Activated naive CD4-positive, alpha-beta T cell (primary cell): ENCODE measurements around the gene ECSCR.
"Not testable (repeated sequence)": the region's sequence is repeated elsewhere in the genome, so short reads cannot be mapped to it uniquely, and the experiment has no call there.

Source experiments
- DNase-seq, 4 experiments: peaks; one replicate each; lab custom pipeline; 2025; lab: John Stamatoyannopoulos, UW

Gene ECSCR

DNA sequence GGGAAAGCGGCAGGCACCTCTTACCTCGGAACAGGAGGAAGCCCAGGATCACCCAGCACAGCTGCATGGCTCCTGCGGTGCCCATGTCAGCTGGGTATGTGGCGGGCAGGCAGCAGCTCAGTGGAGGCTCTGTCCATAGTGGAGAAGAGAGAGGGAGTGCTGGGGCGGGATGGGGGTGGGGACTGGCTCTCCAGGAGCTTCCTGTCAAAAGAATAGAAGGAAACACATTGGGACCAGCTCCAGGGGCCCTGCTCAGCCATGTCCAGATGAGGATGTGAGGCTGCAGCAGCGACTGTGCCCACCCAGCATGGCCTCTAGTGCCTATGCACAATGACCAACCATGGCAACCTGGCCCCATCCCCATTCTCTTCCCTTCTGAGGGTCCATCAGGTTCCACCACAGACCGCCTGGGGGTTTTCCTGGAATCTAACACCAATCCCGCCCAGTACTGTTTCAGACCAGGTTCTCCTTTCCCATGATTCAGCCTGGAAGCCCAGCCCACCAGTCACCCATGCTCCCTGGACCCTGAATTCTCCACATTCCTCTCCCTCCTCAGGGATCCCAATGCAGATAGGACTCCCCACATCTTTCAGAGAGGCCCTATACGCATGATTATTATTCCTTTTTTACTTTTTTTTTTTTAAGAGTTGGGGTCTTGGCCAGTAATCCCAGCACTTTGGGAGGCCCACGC lies at the start of gene ECSCR:
ECSCR (minus strand) TSS at position 158 of the 691 bp plus-strand sequence; CDS start at position 85, 73 bp downstream.
- DNase-seq: no peak

GRCh38 chr5:139504722-139505121 lies 42.2 kb upstream of the ECSCR start:
- not testable (repeated sequence) for DNase-seq

DNA sequence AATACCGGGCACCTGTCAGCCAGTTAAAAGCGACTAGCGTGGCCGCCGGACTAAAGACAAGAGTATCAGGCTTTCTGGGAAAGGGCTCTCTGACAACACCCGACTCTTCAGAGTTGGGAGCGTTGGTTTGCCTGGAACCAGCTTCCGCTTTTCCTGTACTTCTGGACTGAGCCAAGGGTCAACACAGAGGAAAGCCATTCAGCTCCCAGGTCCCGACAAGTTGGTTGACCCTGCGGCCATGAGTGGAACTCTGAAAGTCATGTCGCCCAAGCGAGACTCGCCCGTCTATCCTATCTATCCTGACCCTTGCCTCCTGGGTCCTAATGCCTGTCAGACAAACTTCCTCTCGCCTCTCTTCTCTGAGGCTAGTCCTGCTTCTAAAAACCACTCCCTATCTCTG lies 41.3 kb upstream of the ECSCR start:
- not testable (repeated sequence) for DNase-seq

- DNase-seq: not testable (repeated sequence)
These were observed 40.7 kb upstream of the ECSCR start for GRCh38 chr5:139503036-139503817.

DNA sequence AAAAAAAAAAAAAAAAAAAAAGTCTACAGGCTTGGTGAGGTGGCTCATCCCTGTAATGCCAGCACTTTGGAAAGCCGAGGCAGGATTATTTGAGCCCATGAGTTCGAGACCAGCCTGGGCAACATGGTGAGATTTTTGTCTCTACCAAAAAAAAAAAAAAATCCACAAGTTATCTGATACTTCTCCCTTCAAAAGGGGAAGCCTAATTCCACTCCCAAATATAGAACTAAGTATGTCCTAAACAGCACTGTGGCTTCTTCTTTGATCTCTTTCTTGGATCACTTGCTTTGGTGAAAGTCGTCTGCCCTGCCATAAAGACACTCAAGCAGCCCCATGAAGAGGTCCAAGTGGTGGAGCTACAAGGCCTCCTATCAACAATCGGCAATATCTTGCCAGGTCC lies 38.8 kb upstream of the ECSCR start:
- DNase-seq: no peak

DNA sequence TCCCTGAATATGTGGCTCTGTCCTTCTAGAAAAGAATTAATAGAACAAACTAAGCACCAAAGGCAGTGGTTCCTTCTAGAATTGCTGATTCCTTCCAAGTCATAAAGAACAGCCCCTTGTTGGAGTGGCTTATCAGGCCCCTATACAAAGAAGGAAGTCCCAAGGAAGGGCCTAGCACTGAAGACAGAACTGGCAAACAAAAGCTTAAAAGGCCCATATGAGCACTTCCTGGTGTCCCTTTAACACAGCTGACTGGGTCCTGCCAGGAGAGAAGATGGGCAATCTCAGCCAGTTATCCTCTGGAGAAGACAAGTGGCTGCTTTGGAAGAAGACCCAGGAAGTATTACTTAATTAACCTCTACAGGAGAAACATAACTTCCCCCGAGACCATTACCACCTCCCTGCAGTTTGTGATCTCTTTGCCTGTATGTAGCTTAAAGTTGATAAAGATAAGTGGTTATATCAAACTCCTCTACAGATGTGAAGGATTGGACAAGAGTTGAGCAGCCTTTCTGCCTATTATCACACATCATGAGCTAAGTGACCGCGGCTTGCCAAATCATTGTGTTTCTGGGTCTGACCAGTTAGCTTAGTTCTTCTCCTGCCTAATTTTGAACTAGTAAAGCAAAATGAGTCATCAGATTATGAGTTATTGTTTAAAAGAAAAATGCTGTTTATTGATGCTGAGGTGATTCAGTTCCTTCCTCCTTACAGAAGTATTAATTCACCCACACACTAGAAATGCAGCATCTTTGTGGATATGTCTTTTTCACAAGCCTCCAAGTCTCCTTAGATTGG lies 33.3 kb upstream of the ECSCR start:
- DNase-seq: no peak

DNA sequence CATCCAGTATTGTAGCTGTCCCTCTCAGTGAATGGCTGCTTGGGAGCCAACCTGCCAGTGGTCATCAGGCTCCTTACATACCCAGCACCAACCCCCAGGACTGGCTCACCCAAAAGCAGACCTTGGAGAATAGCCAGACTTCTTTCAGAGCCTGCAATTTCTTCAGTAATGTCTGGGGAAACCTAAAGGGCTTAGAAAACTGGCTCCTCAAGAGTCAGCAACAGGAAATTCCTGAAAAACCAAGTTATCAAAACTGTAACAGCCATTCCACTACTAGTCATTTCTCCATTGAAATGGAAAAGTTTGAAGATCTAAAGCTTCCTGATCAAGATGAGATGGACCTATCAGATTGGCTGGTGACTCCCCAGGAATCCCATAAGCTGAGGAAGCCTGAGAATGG lies 32.3 kb upstream of the ECSCR start:
- no peak for DNase-seq

DNA sequence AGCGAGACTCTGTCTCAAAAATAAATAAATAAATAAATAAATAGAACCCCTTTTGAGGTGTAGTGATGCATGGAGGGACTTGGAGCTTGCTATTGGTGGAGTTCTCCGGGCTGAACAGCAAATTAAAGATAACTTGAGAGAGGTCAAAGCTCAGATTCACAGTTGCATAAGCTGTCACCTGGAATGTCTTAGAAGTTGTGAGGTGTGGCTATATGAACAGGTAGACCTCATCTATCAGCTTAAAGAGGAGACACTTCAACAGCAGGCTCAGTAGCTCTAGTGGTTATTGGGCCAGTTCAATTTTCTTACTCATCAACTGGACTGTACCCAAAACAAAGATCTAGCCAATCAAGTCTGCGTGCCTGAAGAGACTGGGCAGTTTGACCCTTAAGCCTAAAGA lies 31.7 kb upstream of the ECSCR start:
- no peak for DNase-seq

DNA sequence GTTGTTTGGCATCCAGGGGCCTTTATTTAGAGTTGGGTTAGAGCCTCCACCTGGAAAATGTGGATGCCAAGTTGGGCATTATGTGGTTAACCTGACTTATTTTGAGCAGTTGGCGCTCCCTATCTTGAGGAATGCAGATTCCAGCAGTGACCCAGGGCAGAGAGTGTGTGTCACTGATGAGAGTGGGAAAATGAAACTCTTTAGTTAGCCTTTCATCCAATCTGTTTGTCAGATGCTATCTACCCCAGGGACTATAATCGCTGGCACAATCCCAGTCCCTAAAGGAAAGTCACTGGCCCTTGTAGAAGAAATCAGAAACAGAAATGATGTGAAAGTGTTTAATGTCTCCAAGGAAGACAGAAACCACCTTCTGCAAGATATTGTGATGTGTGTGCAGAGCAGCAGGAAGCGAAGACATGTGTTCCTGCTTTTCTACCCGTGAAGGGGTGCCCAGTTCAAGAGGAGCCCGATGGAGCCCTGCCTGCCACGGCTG lies 30.2 kb upstream of the ECSCR start:
- no peak for DNase-seq

DNA sequence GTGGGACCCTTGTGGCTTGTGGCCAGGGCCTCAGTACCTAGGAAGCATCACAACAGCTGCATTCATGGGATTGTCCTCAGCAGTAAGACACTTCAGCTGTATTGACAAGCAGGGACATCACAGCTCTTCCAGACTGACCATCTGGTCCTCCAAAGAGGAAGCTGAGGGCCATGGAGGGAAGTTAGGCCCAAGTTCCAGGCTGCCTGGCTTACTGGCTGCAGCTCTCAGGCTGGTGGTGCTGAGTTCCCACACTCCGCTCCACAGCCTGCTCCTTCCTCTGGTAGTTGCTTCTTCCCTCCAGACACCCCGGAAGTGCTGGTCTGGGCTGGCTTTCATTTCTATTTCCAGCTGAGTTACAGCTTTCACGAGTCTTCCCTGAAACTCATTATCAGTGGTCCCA lies 25.7 kb upstream of the ECSCR start:
- DNase-seq: no peak

DNA sequence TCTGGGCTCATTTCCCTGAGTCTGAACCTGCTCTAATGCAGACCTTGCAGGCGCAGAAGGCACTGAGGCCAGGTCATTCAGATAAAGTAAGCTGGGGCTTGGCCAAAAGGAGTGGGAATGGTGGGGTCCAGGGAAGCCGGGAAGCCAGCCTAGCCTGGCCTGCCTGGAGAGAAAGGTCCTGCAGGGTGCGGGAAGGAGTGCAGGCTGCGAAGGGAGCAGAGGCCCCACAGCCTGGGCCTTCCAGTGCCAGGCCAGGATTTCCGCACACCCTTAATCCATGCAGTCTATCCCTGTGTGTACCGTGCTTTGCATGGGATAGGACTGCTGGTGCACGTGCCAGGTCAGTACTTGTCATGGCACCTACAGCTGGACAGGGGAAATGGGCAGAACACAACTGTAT lies 23.7 kb upstream of the ECSCR start:
- no peak for DNase-seq

- not testable (repeated sequence) for DNase-seq
These were observed 20.3 kb upstream of the ECSCR start for GRCh38 chr5:139482890-139483208.

DNA sequence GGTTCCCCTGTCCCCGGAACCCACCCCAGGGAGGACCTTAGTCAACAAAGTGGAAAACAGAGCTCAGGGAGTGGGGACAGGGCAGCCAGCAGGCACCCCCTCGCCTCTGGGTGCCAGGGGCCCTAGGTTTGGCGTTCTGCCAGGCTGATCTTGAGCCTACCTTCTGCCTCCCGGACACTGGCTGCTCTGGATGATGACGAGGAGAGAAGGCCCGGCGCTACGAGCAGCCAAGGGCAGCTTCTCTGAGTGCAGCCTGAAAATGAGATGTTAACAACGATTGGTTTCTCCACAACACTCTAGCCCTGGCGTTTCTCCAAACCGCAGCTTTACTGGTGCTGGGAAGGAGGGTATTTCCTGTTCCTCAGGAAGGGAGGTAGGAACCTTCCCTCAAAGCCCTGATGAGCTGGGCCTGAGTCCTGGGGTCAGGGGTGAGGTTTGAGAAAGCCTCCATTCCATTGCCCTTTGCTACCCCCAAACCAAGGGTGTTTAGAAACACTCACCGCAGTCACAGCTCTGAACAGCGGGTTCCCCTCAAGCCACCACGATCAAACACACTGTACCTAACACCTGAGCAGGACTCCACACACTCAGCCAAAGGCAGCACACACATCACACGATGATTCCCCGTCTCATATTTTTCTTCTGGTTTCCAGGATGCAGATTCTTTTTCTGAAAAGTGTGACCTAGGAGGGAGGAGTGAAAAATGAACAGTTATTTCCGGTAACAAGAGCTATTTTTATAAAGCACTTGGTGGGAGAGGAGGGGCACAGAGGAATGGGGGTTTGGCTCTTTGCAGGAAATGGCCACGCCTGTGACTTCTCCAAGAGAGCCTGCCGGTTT lies 19.7 kb upstream of the ECSCR start, which contains the start of gene STING1:
STING1 (minus strand) TSS at position 709 of the 840 bp plus-strand sequence. CDS start 1,054 bp downstream, outside the sequence.
- peak in 2 of 4 experiments; percentile 45 to 50 for DNase-seq

- DNase-seq: no peak
These were observed 19.1 kb upstream of the ECSCR start for GRCh38 chr5:139481580-139482049.

GRCh38 chr5:139481122-139481533 lies 18.6 kb upstream of the ECSCR start:
- DNase-seq: peak in 1 of 4 experiments; percentile 18

DNA sequence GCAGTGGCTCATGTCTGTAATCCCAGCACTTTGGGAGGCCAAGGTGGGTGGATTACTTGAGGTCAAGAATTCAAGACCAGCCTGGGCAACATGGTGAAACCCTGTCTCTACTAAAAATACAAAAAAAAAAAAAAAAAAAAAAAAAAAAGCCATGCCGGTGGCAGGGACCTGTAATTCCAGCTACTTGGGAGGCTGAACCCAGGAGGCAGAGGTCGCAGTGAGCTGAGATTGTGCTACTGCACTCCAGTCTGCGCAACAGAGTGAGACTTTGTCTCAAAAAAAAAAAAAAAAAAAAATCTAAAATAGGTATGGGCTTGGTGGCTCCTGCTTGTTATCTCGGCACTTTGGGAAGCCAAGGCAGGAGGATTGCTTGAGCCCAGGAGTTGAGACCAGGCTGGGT lies 17.2 kb upstream of the ECSCR start:
- DNase-seq: not testable (repeated sequence)

DNA sequence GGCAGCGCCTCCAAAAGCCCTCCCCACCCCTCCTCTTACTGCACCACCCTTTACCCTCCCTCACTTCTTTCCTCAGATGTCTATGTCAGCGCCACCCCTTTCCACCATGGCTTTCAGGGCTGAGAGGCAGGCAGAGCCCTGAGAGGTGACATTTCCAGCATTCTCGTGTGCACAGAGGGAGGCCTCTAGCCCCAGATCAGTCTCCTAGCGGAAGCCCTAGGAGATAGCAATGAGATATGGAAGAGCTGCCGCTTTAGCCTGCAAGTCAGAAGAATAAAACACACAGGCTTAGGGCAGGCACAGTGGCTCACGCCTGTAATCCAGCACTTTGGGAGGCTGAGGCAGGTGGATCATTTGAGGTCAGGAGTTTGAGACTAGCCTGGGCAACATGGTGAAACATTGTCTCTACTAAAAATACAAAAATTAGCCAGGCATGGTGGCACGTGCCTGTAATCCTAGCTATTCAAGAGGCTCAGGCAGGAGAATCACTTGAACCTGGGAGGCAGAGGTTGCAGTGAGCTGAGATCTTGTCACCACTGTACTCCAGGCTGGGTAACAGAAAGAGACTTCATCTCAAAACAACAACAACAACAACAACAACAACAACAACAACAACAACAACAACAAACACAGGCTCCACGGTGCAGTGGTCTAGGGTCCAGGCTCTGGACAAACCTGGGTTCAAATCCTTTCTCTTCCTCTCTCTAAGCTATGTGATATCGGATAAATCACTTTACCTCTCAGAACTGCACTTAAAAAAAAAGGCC lies 16.3 kb upstream of the ECSCR start:
- not testable (repeated sequence) for DNase-seq

- no peak for DNase-seq
These were observed 13.5 kb upstream of the ECSCR start for GRCh38 chr5:139475865-139476617.

DNA sequence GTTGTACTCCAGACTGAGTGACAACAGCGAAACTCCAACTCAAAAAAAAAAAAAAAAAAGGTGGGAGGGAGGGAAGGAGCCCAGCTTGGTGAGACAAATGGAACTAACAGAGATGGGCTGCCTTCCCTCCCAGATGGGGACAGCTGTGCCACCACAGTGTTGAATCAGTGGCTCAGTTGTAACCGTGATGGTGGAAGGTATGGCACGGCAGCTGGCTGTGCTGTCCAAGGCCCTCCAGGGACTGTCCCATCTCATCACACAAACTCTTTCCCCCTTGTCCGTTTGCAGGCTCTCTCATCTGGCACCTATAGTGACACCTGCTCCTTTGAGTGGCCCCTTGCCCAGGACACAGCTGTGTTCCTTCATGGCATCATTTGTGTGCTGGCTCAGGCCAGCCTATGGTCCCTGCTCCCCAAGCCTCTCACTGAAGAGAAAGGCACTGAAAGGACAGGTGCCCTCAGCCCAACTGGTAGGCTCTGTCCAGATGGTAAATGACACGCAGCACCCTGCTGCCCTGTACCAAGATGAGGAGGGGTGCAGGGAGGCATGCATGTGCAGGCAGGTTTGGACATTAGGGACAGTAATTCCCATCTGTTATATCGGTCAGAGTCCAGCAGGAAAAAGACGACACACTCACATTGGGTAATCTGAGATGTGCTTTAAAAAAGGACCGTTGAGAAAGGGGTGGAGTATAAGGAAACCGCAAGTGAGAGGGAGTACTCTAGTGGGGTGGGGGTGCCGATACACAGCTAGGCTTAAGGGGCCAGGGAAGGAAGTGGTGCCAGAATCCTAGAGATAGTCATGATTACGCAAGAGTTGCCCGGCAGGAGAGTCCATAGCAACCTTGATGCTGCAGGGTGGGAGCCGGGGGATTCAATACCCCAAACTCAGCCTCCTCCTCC lies 12.6 kb upstream of the ECSCR start:
- DNase-seq: no peak
